Measurements from ENCODE around the gene ELL2. TPM values are rescaled to one million over a fixed set of nuclear protein-coding genes. Genes with fewer than 3 reads are reported as not detected.
A peak's percentile ranks its signal among the peaks of the same experiment; 100 is the strongest.

Gene ELL2
- total RNA-seq, 2 experiments from 2014 or later: 75.0 to 78.6 TPM

- Mint-ChIP-seq H3K27ac (no peak overlapping the region), H3K36me3 (ENCODE audit: low read depth) (peaks cover 36% of the 10 kb centered on the region), H3K4me1 (ENCODE audit: low read depth) (peaks cover 11% of the 10 kb centered on the region), H3K9me3 (no peaks in the 10 kb centered on the region), H3K27me3 (ENCODE audit: low read depth) (no peaks in the 10 kb centered on the region), H3K4me3 (no peak overlapping the region)
- CTCF ChIA-PET: interaction anchor here (0.6 to 1.6 kb wide), 4 partner anchors 8 to 442 kb away, joined by 3 to 7 read pairs (median 4); no protein-coding TSS in a partner anchor
- DNase-seq: peak; percentile 53
- intact Hi-C loops (cut with micrococcal nuclease): loop anchor here (1.0 kb wide), 1 partner anchor 443 kb away; no protein-coding TSS in a partner anchor
These were observed 68.8 kb downstream of the ELL2 start for GRCh38 chr5:95892784-95893354.

DNA sequence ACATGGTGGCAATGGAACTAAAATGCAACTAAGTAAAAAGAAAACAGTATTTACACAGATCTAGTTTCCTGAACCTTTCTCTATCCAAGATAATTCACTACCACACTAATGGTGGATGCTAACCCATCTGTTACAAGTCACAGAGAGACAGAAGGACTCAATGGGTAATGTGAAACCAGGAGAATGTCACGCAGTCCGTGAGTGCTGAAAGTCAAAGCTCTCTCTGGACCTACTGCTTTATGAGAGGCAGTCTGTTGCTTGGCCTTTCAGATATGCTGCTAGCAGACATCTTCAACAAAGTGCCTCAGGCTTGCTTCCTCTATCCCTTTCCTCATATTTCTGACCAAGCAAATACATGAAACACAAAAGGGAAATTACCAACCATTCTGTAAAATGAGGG, 70.2 kb downstream of the ELL2 start:
- CTCF ChIA-PET: interaction anchor here (1.9 kb wide), 1 partner anchor 444 kb away, joined by 7 read pairs; no protein-coding TSS in a partner anchor
- H3K4me3 Mint-ChIP-seq: no peak overlapping the region
- peaks cover 11% of the 10 kb centered on the region for H3K4me1 Mint-ChIP-seq (ENCODE audit: low read depth)
- H3K27me3 Mint-ChIP-seq (ENCODE audit: low read depth): no peaks in the 10 kb centered on the region
- intact Hi-C loops (cut with micrococcal nuclease): no loop called here
- H3K27ac Mint-ChIP-seq: no peak overlapping the region
- no peaks in the 10 kb centered on the region for H3K9me3 Mint-ChIP-seq
- peaks cover 34% of the 10 kb centered on the region for H3K36me3 Mint-ChIP-seq (ENCODE audit: low read depth)
- DNase-seq: no peak

DNA sequence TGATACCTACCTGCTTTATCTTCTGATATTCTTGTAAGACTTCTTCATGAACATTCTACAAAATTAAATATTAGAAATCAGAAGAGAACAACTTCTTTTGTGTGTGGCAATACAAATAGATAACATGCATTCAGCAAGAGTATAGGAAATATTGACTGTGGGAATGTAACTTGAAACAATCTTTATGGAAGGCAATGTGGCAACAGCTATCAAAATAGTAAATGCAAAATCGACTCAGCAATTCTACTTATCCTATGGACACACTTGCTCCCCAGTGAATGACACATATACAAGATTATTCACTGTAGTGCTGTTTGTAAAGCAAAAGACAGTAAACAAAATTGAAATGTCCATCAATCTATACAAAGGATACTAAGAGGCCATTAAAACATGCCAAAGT, 72.6 kb downstream of the ELL2 start:
- intact Hi-C loops (cut with micrococcal nuclease): no loop called here
- no peak for DNase-seq
- H3K9me3 Mint-ChIP-seq: no peaks in the 10 kb centered on the region
- H3K4me1 Mint-ChIP-seq (ENCODE audit: low read depth): peaks cover 11% of the 10 kb centered on the region
- H3K27me3 Mint-ChIP-seq (ENCODE audit: low read depth): no peaks in the 10 kb centered on the region
- peaks cover 22% of the 10 kb centered on the region for H3K36me3 Mint-ChIP-seq (ENCODE audit: low read depth)
- H3K4me3 Mint-ChIP-seq: no peak overlapping the region
- H3K27ac Mint-ChIP-seq: no peak overlapping the region
- CTCF ChIA-PET: interaction anchor here (1.0 to 1.1 kb wide), 2 partner anchors 14 to 447 kb away, joined by 3 to 6 read pairs; no protein-coding TSS in a partner anchor

DNA sequence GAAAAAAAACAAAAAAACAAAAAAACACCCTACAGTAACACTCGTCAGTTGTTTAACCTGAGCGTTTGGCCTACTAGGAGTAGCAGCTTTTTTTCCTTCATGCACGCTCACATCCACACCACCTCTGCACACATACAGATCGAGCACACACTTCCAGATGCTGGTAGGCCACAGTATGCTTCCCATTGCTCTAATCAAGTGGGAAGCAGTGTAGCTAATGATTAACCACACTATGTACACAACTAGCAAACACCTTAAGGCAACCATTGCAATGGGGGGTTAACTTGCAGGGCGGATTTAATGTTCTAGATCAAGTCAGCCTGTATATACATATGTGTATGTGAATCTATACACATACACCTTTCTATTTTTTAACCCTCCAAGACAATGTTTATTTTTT, 73.7 kb downstream of the ELL2 start:
- no peak overlapping the region for H3K4me3 Mint-ChIP-seq
- no peaks in the 10 kb centered on the region for H3K27me3 Mint-ChIP-seq (ENCODE audit: low read depth)
- CTCF ChIA-PET: interaction anchor here (1.0 kb wide), 1 partner anchor 13 kb away, joined by 3 read pairs; no protein-coding TSS in a partner anchor
- no peak overlapping the region for H3K27ac Mint-ChIP-seq
- peaks cover 11% of the 10 kb centered on the region for H3K4me1 Mint-ChIP-seq (ENCODE audit: low read depth)
- no peaks in the 10 kb centered on the region for H3K9me3 Mint-ChIP-seq
- no peak for DNase-seq
- H3K36me3 Mint-ChIP-seq (ENCODE audit: low read depth): peaks cover 22% of the 10 kb centered on the region
- intact Hi-C loops (cut with micrococcal nuclease): no loop called here

DNA sequence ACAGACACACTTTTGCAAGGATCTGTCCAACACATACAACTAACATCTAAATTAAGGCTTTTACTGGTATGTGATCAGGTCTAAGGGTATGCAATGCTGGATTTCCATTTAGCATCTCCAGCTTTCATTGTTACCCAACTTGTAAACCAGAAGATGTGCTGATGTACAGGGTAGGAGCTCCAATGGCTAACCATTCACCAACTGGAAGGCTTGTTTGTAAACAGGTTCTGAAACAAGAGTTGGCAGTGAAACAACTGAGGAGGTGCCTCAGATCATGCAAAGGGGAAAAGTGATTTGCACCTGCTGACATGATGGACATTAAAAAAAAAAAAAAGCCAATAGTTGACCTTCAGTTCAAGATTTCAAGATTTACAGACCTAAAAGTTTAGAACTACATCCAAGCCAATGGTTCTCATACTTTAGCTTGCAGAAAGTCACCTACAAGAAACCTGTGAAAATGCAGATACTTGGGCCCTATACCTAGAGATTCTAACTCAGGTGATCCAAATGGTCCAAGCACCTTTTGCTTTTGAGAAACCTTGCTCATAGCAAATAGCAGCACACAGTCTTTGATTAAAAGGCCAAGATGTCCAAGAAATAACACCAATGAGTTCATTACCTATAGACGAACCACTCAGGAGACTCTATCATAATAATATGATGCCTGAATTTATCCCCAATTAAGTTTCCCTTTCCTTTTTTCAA, 75.2 kb downstream of the ELL2 start:
- H3K27ac Mint-ChIP-seq: no peak overlapping the region
- H3K36me3 Mint-ChIP-seq (ENCODE audit: low read depth): peaks cover 20% of the 10 kb centered on the region
- DNase-seq: no peak
- H3K4me3 Mint-ChIP-seq: no peak overlapping the region
- intact Hi-C loops (cut with micrococcal nuclease): no loop called here
- H3K9me3 Mint-ChIP-seq: no peaks in the 10 kb centered on the region
- CTCF ChIA-PET: no interaction called here
- H3K4me1 Mint-ChIP-seq (ENCODE audit: low read depth): peaks cover 11% of the 10 kb centered on the region
- no peaks in the 10 kb centered on the region for H3K27me3 Mint-ChIP-seq (ENCODE audit: low read depth)

DNA sequence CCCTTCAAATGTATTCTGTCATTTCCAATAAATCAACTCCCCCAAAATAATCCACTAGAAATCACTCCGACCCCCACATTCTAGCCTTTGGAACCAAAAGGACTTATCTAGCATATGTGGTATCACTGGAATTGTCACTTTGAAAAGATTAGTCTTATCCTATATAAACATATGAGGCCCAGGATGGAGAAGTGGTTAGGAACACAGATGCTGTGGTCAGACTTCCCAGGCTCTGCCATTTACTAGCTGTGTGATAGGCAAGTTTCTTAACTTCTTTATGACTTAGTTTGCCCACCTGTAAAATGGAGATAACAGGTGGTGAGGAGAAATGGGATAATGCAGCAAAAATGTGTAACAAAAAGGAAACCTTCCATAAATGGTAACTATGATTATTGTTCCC, 77.1 kb downstream of the ELL2 start:
- no peaks in the 10 kb centered on the region for H3K9me3 Mint-ChIP-seq
- peaks cover 9% of the 10 kb centered on the region for H3K4me1 Mint-ChIP-seq (ENCODE audit: low read depth)
- no peak overlapping the region for H3K4me3 Mint-ChIP-seq
- H3K27me3 Mint-ChIP-seq (ENCODE audit: low read depth): no peaks in the 10 kb centered on the region
- peaks cover 12% of the 10 kb centered on the region for H3K36me3 Mint-ChIP-seq (ENCODE audit: low read depth)
- no peak overlapping the region for H3K27ac Mint-ChIP-seq
- DNase-seq: no peak
- intact Hi-C loops (cut with micrococcal nuclease): loop anchor here (2.0 kb wide), 1 partner anchor 26 kb away; no protein-coding TSS in a partner anchor
- CTCF ChIA-PET: no interaction called here

- DNase-seq: no peak
- CTCF ChIA-PET: no interaction called here
- peaks cover 10% of the 10 kb centered on the region for H3K36me3 Mint-ChIP-seq (ENCODE audit: low read depth)
- intact Hi-C loops (cut with micrococcal nuclease): loop anchor here (2.0 kb wide), 1 partner anchor 25 kb away; no protein-coding TSS in a partner anchor
- no peak overlapping the region for H3K4me3 Mint-ChIP-seq
- no peaks in the 10 kb centered on the region for H3K9me3 Mint-ChIP-seq
- H3K27ac Mint-ChIP-seq: no peak overlapping the region
- no peaks in the 10 kb centered on the region for H3K27me3 Mint-ChIP-seq (ENCODE audit: low read depth)
- peaks cover 6% of the 10 kb centered on the region for H3K4me1 Mint-ChIP-seq (ENCODE audit: low read depth)
These were observed 77.7 kb downstream of the ELL2 start for GRCh38 chr5:95884017-95884325.

DNA sequence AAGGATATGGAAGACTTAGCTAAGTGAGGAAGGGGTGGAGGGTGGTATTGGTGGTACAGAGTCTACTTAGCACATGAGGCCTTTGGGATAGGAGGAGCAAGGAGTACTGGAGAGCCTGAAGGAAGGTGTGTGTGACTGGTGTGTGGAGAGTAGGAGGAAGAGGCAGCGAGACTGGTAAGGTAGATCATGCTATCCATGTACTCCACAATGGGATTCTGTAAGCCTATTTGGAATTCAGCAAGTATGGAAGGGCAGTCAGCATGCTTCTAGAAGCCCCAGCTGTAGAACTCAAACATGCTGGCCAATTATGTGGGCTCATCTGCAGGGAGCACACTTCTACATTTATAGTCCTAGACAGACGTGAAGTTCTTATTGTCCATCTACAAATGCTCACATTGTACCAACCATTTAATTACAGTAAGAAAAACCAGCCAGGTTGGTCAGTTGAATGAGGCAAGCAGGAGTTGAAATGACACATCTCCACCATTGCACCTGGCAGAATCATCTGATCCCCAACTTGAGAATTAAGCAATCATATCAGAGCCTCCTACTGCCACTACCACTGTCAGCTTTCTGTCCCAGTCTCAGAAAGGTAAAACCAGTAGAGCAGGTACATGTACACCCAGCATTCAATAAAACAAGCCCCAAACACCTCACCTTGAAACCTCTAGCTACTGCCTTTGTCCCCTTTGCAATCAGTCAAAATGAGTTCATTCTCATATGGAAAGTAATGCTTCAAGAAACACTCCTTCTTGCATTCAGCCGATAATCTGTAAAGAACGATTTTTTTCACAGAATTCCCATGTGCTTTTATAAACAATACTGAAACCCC, 78.2 kb downstream of the ELL2 start:
- intact Hi-C loops (cut with micrococcal nuclease): loop anchor here (2.0 kb wide), 1 partner anchor 25 kb away; no protein-coding TSS in a partner anchor
- Mint-ChIP-seq H3K27me3 (ENCODE audit: low read depth) (no peaks in the 10 kb centered on the region), H3K27ac (no peak overlapping the region), H3K9me3 (no peaks in the 10 kb centered on the region), H3K36me3 (ENCODE audit: low read depth) (peaks cover 7% of the 10 kb centered on the region), H3K4me3 (no peak overlapping the region), H3K4me1 (ENCODE audit: low read depth) (peaks cover under 1% of the 10 kb centered on the region)
- CTCF ChIA-PET: no interaction called here
- DNase-seq: no peak

GRCh38 chr5:95881833-95882232, 79.8 kb downstream of the ELL2 start:
- CTCF ChIA-PET: interaction anchor here (0.6 kb wide), 1 partner anchor 9 kb away, joined by 3 read pairs; no protein-coding TSS in a partner anchor
- Mint-ChIP-seq H3K4me3 (no peak overlapping the region), H3K27ac (no peak overlapping the region), H3K27me3 (ENCODE audit: low read depth) (no peaks in the 10 kb centered on the region), H3K9me3 (no peaks in the 10 kb centered on the region), H3K4me1 (ENCODE audit: low read depth) (no peaks in the 10 kb centered on the region), H3K36me3 (ENCODE audit: low read depth) (peaks cover 3% of the 10 kb centered on the region)
- intact Hi-C loops (cut with micrococcal nuclease): no loop called here
- DNase-seq: no peak

DNA sequence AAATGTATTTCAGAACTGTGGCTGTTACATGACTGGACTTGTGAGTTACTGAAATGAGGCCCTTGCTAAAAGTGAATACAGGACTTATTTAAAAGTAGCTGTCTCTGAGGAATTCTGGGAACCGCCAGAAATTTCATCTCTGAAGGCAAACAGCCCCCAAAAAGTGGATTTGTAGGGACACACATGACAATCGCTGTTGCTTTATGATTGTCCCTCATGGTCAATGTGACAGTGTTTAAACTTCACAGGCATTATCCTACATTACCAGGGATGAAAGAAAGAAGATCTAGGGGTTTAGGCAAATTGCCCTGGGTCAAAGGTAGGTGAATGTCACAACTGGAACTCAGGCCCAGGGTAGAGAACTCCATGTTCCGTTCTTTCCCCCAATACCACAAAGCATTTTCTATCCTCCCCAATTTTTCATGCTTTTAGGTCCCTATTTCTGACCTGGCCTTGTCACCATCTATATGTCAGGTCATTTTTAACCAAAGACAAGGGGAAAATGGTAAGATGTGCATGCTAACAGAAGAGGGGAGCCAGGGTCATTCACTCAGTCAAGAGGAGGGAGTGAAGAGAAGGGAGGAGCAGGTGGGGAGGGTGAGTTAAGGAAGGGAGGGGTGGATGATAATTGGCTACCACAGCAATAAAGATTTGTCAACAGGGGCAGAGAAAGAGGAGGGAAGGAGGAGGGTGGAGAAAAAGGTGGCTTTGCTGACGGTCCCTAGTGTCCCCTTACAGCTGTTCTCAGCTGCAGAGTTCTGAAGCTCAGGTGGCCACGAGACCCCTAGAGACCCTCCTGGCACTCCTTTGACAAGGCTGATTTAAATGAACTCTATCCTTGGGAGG, 81.3 kb downstream of the ELL2 start:
- intact Hi-C loops (cut with micrococcal nuclease): no loop called here
- CTCF ChIA-PET: no interaction called here
- Mint-ChIP-seq H3K9me3 (no peaks in the 10 kb centered on the region), H3K4me3 (no peak overlapping the region), H3K27me3 (ENCODE audit: low read depth) (no peaks in the 10 kb centered on the region), H3K4me1 (ENCODE audit: low read depth) (no peaks in the 10 kb centered on the region), H3K36me3 (ENCODE audit: low read depth) (no peaks in the 10 kb centered on the region), H3K27ac (no peak overlapping the region)
- DNase-seq: no peak

DNA sequence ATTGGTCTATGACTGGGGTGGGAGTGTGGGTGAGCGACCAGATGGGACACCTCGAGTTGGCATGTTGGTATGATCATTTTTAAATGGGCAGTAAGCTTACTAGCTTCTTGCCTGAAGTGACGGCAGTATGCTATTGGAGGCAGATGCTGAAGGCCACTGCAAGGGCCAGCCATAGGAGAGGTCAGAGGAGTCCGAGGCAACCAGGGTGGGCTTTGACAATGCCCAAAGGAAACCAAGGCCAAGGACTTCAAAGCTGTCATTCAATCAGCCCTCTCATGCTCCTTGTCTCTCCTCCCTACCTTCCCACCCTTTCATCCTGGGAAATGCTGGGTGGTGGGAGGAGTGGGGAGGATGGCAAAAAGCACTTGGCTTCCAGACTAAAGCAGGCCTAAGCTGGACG, 82.0 kb downstream of the ELL2 start:
- Mint-ChIP-seq H3K27me3 (ENCODE audit: low read depth) (no peaks in the 10 kb centered on the region), H3K4me1 (ENCODE audit: low read depth) (no peaks in the 10 kb centered on the region), H3K36me3 (ENCODE audit: low read depth) (no peaks in the 10 kb centered on the region), H3K9me3 (no peaks in the 10 kb centered on the region), H3K4me3 (no peak overlapping the region), H3K27ac (no peak overlapping the region)
- intact Hi-C loops (cut with micrococcal nuclease): no loop called here
- CTCF ChIA-PET: interaction anchor here (1.1 kb wide), 1 partner anchor 18 kb away, joined by 3 read pairs; no protein-coding TSS in a partner anchor
- DNase-seq: no peak
